K562 (cell line): ENCODE data around the gene ITLN1. TPM values are rescaled to one million over a fixed set of nuclear protein-coding genes. Genes with fewer than 3 reads are reported as not detected.

Source experiments
- ATAC-seq: fragments of 200-7000 bp; cut with Tn5 transposase; 3 replicates; pipeline ENCODE4 v1.9.1; 2020; ENCODE audit warnings: moderate library complexity
- BruUV-seq: library from RNA; stranded (reverse); fragments of 400-500 nt; replicated peaks from 2 replicates; lab custom pipeline; 2021; lab: Mats Ljungman, UMichigan
- CTCF ChIA-PET: fragments of 300-600 bp; formaldehyde crosslinking; extraction: SDS; loops from one replicate; lab custom pipeline; 2021; ENCODE audit warnings: low intra/inter-chr PET ratio; lab: Yijun Ruan, JAX
- POLR2A ChIA-PET: fragments of 300-600, 350-650 bp; sonication (Branson Sonifier 250); formaldehyde crosslinking; extraction: SDS; loops from one replicate; lab custom pipeline; 2021; ENCODE audit warnings: antibody characterized with exemption, inconsistent platforms; lab: Yijun Ruan, JAX
- DNase-seq, 4 experiments: peaks; one replicate each; pipeline versions ENCODE4 v3.0.0 to v3.0.0-alpha.2; 2011 to 2018; ENCODE audit warnings: low spot score in 3 of 4, mixed read lengths in 3 of 4; ENCODE audit errors: extremely low read depth in 1 of 4
- FAIRE-seq: peaks from 2 replicates; lab custom pipeline; 2011; peaks lifted over from hg19 to GRCh38; lab: Jason Lieb, UNC
- H2AFZ ChIP-seq: 2 replicates; pipeline ENCODE4 v1.6.0; 2011; ENCODE audit warnings: low read depth, low read length, control low read depth, inconsistent platforms
- H3K27ac ChIP-seq: fragments of 200-600 bp; 3 replicates; pipeline ENCODE4 v1.8.0; 2011; ENCODE audit warnings: low read depth, mild to moderate bottlenecking, control low read depth, inconsistent platforms, low read length, moderate library complexity, mixed read lengths; ENCODE audit errors: extremely low read depth
- H3K27me3 ChIP-seq, 2 experiments: fragments of 300-600 bp in 1 of 2; 2 replicates in 1 of 2; 3 replicates in 1 of 2; pipeline versions ENCODE4 v1.6.0 to v1.8.0; 2011; ENCODE audit warnings: inconsistent platforms in 2 of 2, low read length in 2 of 2, mild to moderate bottlenecking in 1 of 2, mixed read lengths in 1 of 2, moderate library complexity in 1 of 2; ENCODE audit not compliant: control insufficient read depth in 2 of 2, insufficient read depth in 2 of 2
- H3K36me3 ChIP-seq: fragments of 300-600 bp; 3 replicates; pipeline ENCODE4 v1.8.0; 2011; ENCODE audit warnings: mild to moderate bottlenecking, low read length, inconsistent platforms; ENCODE audit not compliant: control insufficient read depth, insufficient read depth
- H3K4me1 ChIP-seq, 2 experiments: fragments of 200-600 bp in 1 of 2; replicated peaks in 1 of 2; 2 replicates in 1 of 2; 3 replicates in 1 of 2; pipeline versions ENCODE4 v1.5.1 to v1.8.0; 2011; ENCODE audit warnings: inconsistent platforms in 2 of 2, low read length in 2 of 2, mild to moderate bottlenecking in 1 of 2, mixed read lengths in 1 of 2, moderate library complexity in 1 of 2; ENCODE audit not compliant: control insufficient read depth in 2 of 2, insufficient read depth in 2 of 2
- H3K4me2 ChIP-seq: 2 replicates; pipeline ENCODE4 v1.6.1; 2011; ENCODE audit warnings: low read length, control low read depth, inconsistent platforms, mixed read lengths; ENCODE audit not compliant: insufficient read depth
- H3K4me3 ChIP-seq: fragments of 200-600 bp; sonication (generic), shearing (Covaris generic); 2 replicates; pipeline ENCODE4 v1.5.1; 2016; ENCODE audit warnings: control low read depth, inconsistent platforms
- H3K79me2 ChIP-seq: fragments of 200-600 bp; 3 replicates; pipeline ENCODE4 v1.8.0; 2011; ENCODE audit warnings: low read length, inconsistent platforms; ENCODE audit not compliant: control insufficient read depth, insufficient read depth
- H3K9ac ChIP-seq, 2 experiments: 2 replicates each; pipeline versions ENCODE4 v1.6.0 to v1.6.1; 2011; ENCODE audit warnings: low read depth in 2 of 2, low read length in 2 of 2, control low read depth in 1 of 2, inconsistent platforms in 1 of 2, mild to moderate bottlenecking in 1 of 2, mixed read lengths in 1 of 2; ENCODE audit not compliant: insufficient read depth in 1 of 2
- H3K9me1 ChIP-seq: one replicate; pipeline ENCODE4 v1.6.0; 2011; ENCODE audit warnings: inconsistent platforms, mild to moderate bottlenecking, low read length, moderate library complexity; ENCODE audit not compliant: control insufficient read depth, insufficient read depth
- H3K9me3 ChIP-seq: replicated peaks from 2 replicates; pipeline ENCODE4 v1.5.1; 2011; ENCODE audit warnings: low read depth, low read length, inconsistent platforms; ENCODE audit not compliant: control insufficient read depth, insufficient read depth
- H4K20me1 ChIP-seq: replicated peaks from 2 replicates; pipeline ENCODE4 v1.6.1; 2011; ENCODE audit warnings: low read length, inconsistent platforms, mixed read lengths; ENCODE audit not compliant: control insufficient read depth, insufficient read depth
- CEBPG ChIP-seq, 3 experiments: fragments of 200-800 bp in 1 of 3; sonication (Bioruptor generic) in 1 of 3; sonication (generic) in 1 of 3; formaldehyde crosslinking in 1 of 3; IDR thresholded peaks in 2 of 3; conservative IDR thresholded peaks in 1 of 3; 2 replicates each; pipeline versions ENCODE4 v1.6.1 to v1.8.0; 2016 to 2022; ENCODE audit warnings: missing compliant biosample characterization in 2 of 3, missing genetic modification characterization in 2 of 3, mild to moderate bottlenecking in 1 of 3, missing genetic modification reagents in 1 of 3
- E2F3 ChIP-seq: fragments of 250-450 bp; sonication (Bioruptor Pico); IDR thresholded peaks from 2 replicates; pipeline ENCODE4 v1.4.0; 2020; ENCODE audit warnings: mild to moderate bottlenecking
- EP400 ChIP-seq: fragments of 450-650 bp; IDR thresholded peaks from 2 replicates; pipeline ENCODE4 v1.6.1; 2017; ENCODE audit warnings: antibody characterized with exemption, mild to moderate bottlenecking, moderate library complexity
- GABPB1 ChIP-seq: sonication (generic); formaldehyde crosslinking; IDR thresholded peaks from 2 replicates; pipeline ENCODE4 v1.8.0; 2022; ENCODE audit warnings: mild to moderate bottlenecking, missing genetic modification reagents
- HMBOX1 ChIP-seq: sonication (generic); IDR thresholded peaks from 2 replicates; pipeline ENCODE4 v1.6.1; 2016
- HSF4 ChIP-seq: fragments of 250-450 bp; sonication (Bioruptor Pico); IDR thresholded peaks from 2 replicates; pipeline ENCODE4 v2.1.2; 2022; ENCODE audit warnings: mild to moderate bottlenecking, moderate library complexity, borderline replicate concordance
- POLR2H ChIP-seq: IDR thresholded peaks from 2 replicates; pipeline ENCODE4 v1.6.1; 2016; ENCODE audit warnings: missing genetic modification characterization, low read depth, mild to moderate bottlenecking, control low read depth, missing compliant biosample characterization, moderate library complexity
- RBBP5 ChIP-seq: fragments of 200-600 bp; sonication (generic); IDR thresholded peaks from 2 replicates; pipeline ENCODE4 v1.6.1; 2012; ENCODE audit warnings: borderline replicate concordance, mild to moderate bottlenecking, low read length, control low read depth, inconsistent platforms; ENCODE audit not compliant: insufficient read depth, poor library complexity, severe bottlenecking
- RBM39 ChIP-seq: fragments of 200-400 bp; formaldehyde crosslinking; optimal IDR thresholded peaks from 2 replicates; pipeline ENCODE3; 2018; ENCODE audit warnings: low read depth, low read length
- TAF1 ChIP-seq: IDR thresholded peaks from 2 replicates; pipeline ENCODE4 v1.6.1; 2011; ENCODE audit warnings: mild to moderate bottlenecking, low read length, moderate library complexity; ENCODE audit not compliant: insufficient read depth, control insufficient read depth, severe bottlenecking; ENCODE audit errors: extremely low read depth
- TRIM24 ChIP-seq, 2 experiments: fragments of 450-650 bp; IDR thresholded peaks; 2 replicates each; pipeline ENCODE4 v1.6.1; 2016
- ZNF311 ChIP-seq: fragments of 250-450 bp; sonication (Bioruptor Pico); IDR thresholded peaks from 2 replicates; pipeline ENCODE4 v1.4.0; 2020; ENCODE audit warnings: mild to moderate bottlenecking, moderate library complexity
- WGBS: fragments of 100-300 bp; shearing (Covaris generic); methylation state at CpG from one replicate; pipeline ENCODE4 v1.1.6; 2016; ENCODE audit warnings: low coverage, mixed read lengths; ENCODE audit not compliant: insufficient coverage; ENCODE audit errors: missing lambda C conversion rate; 5-methylcytosine and 5-hydroxymethylcytosine counted together
- in situ Hi-C: fragments of 300-500 bp; cut with MboI; formaldehyde crosslinking; loops from 4 replicates; pipeline ENCODE4 v1.15.0; 2018; ENCODE audit warnings: inconsistent platforms, mixed read lengths
- intact Hi-C: fragments of 100-400 bp; cut with micrococcal nuclease; formaldehyde crosslinking; loops from 2 replicates; pipeline ENCODE4 v1.14.2; 2022
- polyA plus RNA-seq, 8 experiments: library from polyadenylated mRNA; depleted of rRNA in 4 of 8; stranded (reverse) in 5 of 8; unstranded in 3 of 8; fragments of >200 nt; fragmentation: Nextera tagmentation in 2 of 8; fragmentation: Illumina TruSeq in 1 of 8; extraction: Ambion mirVana in 2 of 8; extraction: Trizol in 1 of 8; gene quantifications; 2 replicates each; pipeline versions ENCODE4 v1.2.1 to v1.2.3, GENCODE V29; 2011 to 2014; ENCODE audit warnings: inconsistent platforms in 1 of 8, missing spikeins in 1 of 8
- total RNA-seq, 7 experiments: library from RNA; depleted of rRNA in 6 of 7; stranded (reverse); fragments of >200 nt in 6 of 7; fragmentation: Illumina TruSeq in 2 of 7; extraction: Trizol in 2 of 7; gene quantifications; 2 replicates each; pipeline versions ENCODE4 v1.2.1 to v1.2.3, GENCODE V29; 2011 to 2021; ENCODE audit warnings: low replicate concordance in 1 of 7
- TF ChIP-seq, protein P1 (sequence below): fragments of 250-450 bp; sonication (Bioruptor Pico); IDR thresholded peaks from 2 replicates; pipeline ENCODE4 v1.5.0; 2022; ENCODE audit warnings: mild to moderate bottlenecking
- TF ChIP-seq, protein P2 (sequence below), 2 experiments: fragments of 450-650 bp in 1 of 2; sonication (generic) in 1 of 2; formaldehyde crosslinking in 1 of 2; IDR thresholded peaks in 1 of 2; conservative IDR thresholded peaks in 1 of 2; 2 replicates each; pipeline versions ENCODE4 v1.6.1 to v1.8.1; 2016 to 2023; ENCODE audit warnings: mild to moderate bottlenecking in 2 of 2, moderate library complexity in 2 of 2, inconsistent platforms in 1 of 2, missing genetic modification reagents in 1 of 2
- TF ChIP-seq, protein P3 (sequence below): fragments of 450-650 bp; IDR thresholded peaks from 2 replicates; pipeline ENCODE4 v1.6.1; 2016; ENCODE audit warnings: low read depth, mild to moderate bottlenecking, moderate library complexity

The ITLN1 gene
- total and polyA plus RNA-seq, 9 of the 15 experiments (the other 6 are each of a cell fraction or from before 2014, with no cell fraction given), result not detected

GRCh38 chr1:160829766-160830165 lies 55.2 kb downstream of the ITLN1 start (continued):
- TF ChIP-seq, protein P1, sequence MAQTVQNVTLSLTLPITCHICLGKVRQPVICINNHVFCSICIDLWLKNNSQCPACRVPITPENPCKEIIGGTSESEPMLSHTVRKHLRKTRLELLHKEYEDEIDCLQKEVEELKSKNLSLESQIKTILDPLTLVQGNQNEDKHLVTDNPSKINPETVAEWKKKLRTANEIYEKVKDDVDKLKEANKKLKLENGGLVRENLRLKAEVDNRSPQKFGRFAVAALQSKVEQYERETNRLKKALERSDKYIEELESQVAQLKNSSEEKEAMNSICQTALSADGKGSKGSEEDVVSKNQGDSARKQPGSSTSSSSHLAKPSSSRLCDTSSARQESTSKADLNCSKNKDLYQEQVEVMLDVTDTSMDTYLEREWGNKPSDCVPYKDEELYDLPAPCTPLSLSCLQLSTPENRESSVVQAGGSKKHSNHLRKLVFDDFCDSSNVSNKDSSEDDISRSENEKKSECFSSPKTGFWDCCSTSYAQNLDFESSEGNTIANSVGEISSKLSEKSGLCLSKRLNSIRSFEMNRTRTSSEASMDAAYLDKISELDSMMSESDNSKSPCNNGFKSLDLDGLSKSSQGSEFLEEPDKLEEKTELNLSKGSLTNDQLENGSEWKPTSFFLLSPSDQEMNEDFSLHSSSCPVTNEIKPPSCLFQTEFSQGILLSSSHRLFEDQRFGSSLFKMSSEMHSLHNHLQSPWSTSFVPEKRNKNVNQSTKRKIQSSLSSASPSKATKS, result no peak

DNA sequence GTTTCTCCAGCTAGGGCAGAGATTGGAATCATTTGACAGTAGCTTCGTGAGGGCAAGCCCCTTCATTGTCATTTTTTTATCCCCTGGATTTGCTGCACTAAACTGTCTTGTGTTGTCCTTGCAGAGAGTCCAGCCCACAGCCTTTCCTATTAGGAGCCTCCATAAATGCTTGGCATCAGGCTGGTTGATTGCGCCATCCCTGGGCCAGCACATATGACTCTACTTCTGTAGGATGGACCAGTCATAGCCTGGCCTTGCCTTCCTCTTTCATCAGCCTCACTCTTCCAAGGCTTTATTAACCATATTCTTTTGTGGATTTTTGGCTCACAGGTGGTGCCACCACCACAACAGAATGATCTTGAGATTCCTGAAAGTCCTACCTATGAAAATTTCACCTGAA lies 57.6 kb downstream of the ITLN1 start:
- ATAC-seq (no peak), FAIRE-seq (no peak), DNase-seq (no peak)
- Histone ChIP-seq H3K9me3 (no peaks in the 10 kb centered on the region), H2AFZ (no peak overlapping the region), H3K4me2 (no peak overlapping the region), H3K79me2 (no peaks in the 10 kb centered on the region), H3K9me1 (no peaks in the 10 kb centered on the region), H3K4me1 (no peaks in the 10 kb centered on the region), H3K27ac (no peak overlapping the region), H3K27me3 (peaks cover 0 to 25% of the 10 kb centered on the region in 2 experiments; a peak in 2 of 5 replicates), H3K36me3 (no peaks in the 10 kb centered on the region)
- 0% methylated on average over 2 of the region's 2 CpGs for WGBS
- BruUV-seq, result no TSS peak
- CTCF ChIA-PET, result no interaction called here
- TF ChIP-seq TAF1 (no peak), RBBP5 (no peak), HSF4 (CRISPR knock-in tag) (no peak), POLR2H (tag) (no peak), RBM39 (no peak), GABPB1 (no peak), ZNF311 (CRISPR knock-in tag) (no peak), EP400 (no peak), CEBPG (CRISPR knock-in tag; IDR thresholded peaks at IDR 0.05) (no peak), CEBPG (tag; conservative IDR thresholded peaks at IDR 0.05 in 1 of 2, IDR thresholded peaks at IDR 0.05 in 1 of 2) (peak; percentile 66 to 84), TRIM24 (IDR thresholded peaks at IDR 0.05) (0 out of 4 replicates have a peak, but pooled peaks of 1 of the 2 experiments have one; percentile 11), HMBOX1 (no peak), E2F3 (CRISPR knock-in tag) (no peak)
- TF ChIP-seq, protein P2, sequence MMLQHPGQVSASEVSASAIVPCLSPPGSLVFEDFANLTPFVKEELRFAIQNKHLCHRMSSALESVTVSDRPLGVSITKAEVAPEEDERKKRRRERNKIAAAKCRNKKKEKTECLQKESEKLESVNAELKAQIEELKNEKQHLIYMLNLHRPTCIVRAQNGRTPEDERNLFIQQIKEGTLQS (IDR thresholded peaks at IDR 0.05), result 0 out of 2 replicates have a peak, but pooled peaks have one; percentile 25
- TF ChIP-seq, protein P2 (CRISPR knock-in tag; conservative IDR thresholded peaks at IDR 0.05), result no peak
- TF ChIP-seq, protein P3, sequence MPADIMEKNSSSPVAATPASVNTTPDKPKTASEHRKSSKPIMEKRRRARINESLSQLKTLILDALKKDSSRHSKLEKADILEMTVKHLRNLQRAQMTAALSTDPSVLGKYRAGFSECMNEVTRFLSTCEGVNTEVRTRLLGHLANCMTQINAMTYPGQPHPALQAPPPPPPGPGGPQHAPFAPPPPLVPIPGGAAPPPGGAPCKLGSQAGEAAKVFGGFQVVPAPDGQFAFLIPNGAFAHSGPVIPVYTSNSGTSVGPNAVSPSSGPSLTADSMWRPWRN, result no peak
- TF ChIP-seq, all 486 proteins: peak for 3
- intact Hi-C loops (no loop called here), in situ Hi-C loops (loop anchor here (25.0 kb wide), 1 partner anchor 260 kb away; the partner anchor contains the start of genes KLHDC9 and NECTIN4)
- Histone ChIP-seq H3K9ac (no peak overlapping the region), H4K20me1 (no peaks in the 10 kb centered on the region), H3K4me3 (no peak overlapping the region)
- POLR2A ChIA-PET, result no interaction called here
